HEK293T (cell line): Measurements from ENCODE around the gene OLFM1.

Experiments used
- CTCF ChIA-PET: fragments of 350-600 bp; formaldehyde crosslinking; extraction: SDS; loops from one replicate; lab custom pipeline; 2021; ENCODE audit warnings: antibody characterized with exemption, inconsistent platforms; lab: Yijun Ruan, JAX
- POLR2A ChIA-PET: fragments of 350-600 bp; formaldehyde crosslinking; extraction: SDS; loops from one replicate; lab custom pipeline; 2020; ENCODE audit warnings: antibody characterized with exemption, inconsistent platforms; lab: Yijun Ruan, JAX
- DNase-seq: peaks from one replicate; pipeline ENCODE4 v3.0.0; 2012; ENCODE audit warnings: mixed read lengths; ENCODE audit errors: extremely low spot score
- ARNT ChIP-seq: fragments of 450-650 bp; IDR thresholded peaks from 2 replicates; pipeline ENCODE4 v1.6.1; 2017; ENCODE audit warnings: mild to moderate bottlenecking
- BHLHE40 ChIP-seq: fragments of 450-650 bp; IDR thresholded peaks from 2 replicates; pipeline ENCODE4 v1.6.1; 2016; ENCODE audit warnings: mild to moderate bottlenecking, moderate library complexity, borderline replicate concordance
- CTBP1 ChIP-seq: fragments of 450-650 bp; IDR thresholded peaks from 2 replicates; pipeline ENCODE4 v1.6.1; 2016; ENCODE audit warnings: borderline replicate concordance
- ELF4 ChIP-seq: fragments of 450-650 bp; IDR thresholded peaks from 2 replicates; pipeline ENCODE4 v1.6.1; 2017; ENCODE audit warnings: antibody characterized with exemption
- FOXA1 ChIP-seq: fragments of 450-650 bp; IDR thresholded peaks from 2 replicates; pipeline ENCODE4 v1.6.1; 2016; ENCODE audit warnings: mild to moderate bottlenecking
- FOXK2 ChIP-seq: fragments of 450-650 bp; IDR thresholded peaks from 2 replicates; pipeline ENCODE4 v1.6.1; 2016; ENCODE audit warnings: mild to moderate bottlenecking
- FOXM1 ChIP-seq: fragments of 450-650 bp; IDR thresholded peaks from 2 replicates; pipeline ENCODE4 v1.6.1; 2017; ENCODE audit warnings: mild to moderate bottlenecking, borderline replicate concordance
- HDGF ChIP-seq: fragments of 450-650 bp; IDR thresholded peaks from 2 replicates; pipeline ENCODE4 v1.6.1; 2017; ENCODE audit warnings: antibody characterized with exemption, borderline replicate concordance
- L3MBTL2 ChIP-seq: fragments of 450-650 bp; conservative IDR thresholded peaks from 2 replicates; pipeline ENCODE4 v1.6.1; 2016; ENCODE audit warnings: mild to moderate bottlenecking
- LEF1 ChIP-seq: fragments of 450-650 bp; IDR thresholded peaks from 2 replicates; pipeline ENCODE4 v1.6.1; 2017; ENCODE audit warnings: mild to moderate bottlenecking, borderline replicate concordance
- NFRKB ChIP-seq: fragments of 450-650 bp; IDR thresholded peaks from 2 replicates; pipeline ENCODE4 v1.6.1; 2016; ENCODE audit warnings: mild to moderate bottlenecking, moderate library complexity
- SP1 ChIP-seq: fragments of 450-650 bp; IDR thresholded peaks from 2 replicates; pipeline ENCODE4 v1.6.1; 2017
- SUZ12 ChIP-seq: fragments of 450-650 bp; IDR thresholded peaks from 2 replicates; pipeline ENCODE4 v1.6.1; 2016; ENCODE audit warnings: mild to moderate bottlenecking
- TARDBP ChIP-seq: fragments of 450-650 bp; IDR thresholded peaks from 2 replicates; pipeline ENCODE4 v1.6.1; 2016
- ZNF384 ChIP-seq: fragments of 450-650 bp; IDR thresholded peaks from 2 replicates; pipeline ENCODE4 v1.6.1; 2016
- TF ChIP-seq, protein P1 (sequence below): fragments of 450-650 bp; IDR thresholded peaks from 2 replicates; pipeline ENCODE4 v1.6.1; 2016

OLFM1 gene

DNA sequence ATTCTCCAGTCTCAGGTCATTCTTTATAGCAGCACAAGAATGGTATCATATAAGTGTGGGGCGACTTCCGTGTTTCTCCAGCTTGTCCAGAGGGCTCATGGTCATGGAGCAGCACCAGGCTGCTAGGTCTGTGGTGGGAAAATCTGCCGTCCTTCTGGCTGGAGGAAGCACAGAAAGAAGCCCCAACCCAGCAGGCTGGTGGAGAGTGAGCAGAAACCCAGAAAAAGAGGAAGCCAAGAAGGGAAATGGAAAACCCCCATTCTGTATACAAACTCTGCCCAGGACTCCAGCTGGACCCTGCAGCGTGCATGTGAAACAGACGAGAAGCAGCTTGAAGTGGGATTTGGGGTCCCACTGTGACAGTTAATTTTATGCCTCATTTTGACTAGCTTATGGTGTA, 34.3 kb upstream of the OLFM1 start:
- TF ChIP-seq BHLHE40 (no peak), SP1 (no peak), ZNF384 (no peak), FOXA1 (no peak), ELF4 (no peak), FOXK2 (no peak), TARDBP (no peak), HDGF (no peak)
- TF ChIP-seq, protein P1, sequence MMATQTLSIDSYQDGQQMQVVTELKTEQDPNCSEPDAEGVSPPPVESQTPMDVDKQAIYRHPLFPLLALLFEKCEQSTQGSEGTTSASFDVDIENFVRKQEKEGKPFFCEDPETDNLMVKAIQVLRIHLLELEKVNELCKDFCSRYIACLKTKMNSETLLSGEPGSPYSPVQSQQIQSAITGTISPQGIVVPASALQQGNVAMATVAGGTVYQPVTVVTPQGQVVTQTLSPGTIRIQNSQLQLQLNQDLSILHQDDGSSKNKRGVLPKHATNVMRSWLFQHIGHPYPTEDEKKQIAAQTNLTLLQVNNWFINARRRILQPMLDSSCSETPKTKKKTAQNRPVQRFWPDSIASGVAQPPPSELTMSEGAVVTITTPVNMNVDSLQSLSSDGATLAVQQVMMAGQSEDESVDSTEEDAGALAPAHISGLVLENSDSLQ: no peak
- POLR2A ChIA-PET: no interaction called here
- DNase-seq: no peak
- CTCF ChIA-PET: interaction anchor here (0.6 kb wide), 1 partner anchor 268 kb away, joined by 5 read pairs; no protein-coding TSS in a partner anchor

DNA sequence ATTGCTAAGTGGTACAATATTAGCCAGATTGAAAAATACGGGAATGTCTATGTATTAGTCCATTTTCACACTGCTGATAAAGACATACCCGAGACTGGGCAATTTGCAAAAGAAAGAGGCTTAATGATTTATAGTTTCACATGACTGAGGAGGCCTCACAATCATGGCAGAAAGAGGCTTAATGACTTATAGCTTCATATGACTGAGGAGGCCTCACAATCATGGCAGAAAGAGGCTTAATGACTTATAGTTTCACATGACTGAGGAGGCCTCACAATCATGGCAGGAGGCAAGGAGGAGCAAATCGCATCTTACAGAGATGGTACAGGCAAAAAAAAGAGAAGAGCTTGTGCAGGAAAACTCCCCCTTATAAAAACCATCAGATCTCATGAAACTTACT, 32.3 kb upstream of the OLFM1 start:
- CTCF ChIA-PET: no interaction called here
- POLR2A ChIA-PET: no interaction called here
- no peak for DNase-seq
- TF ChIP-seq L3MBTL2: no peak
- TF ChIP-seq, protein P1: no peak

DNA sequence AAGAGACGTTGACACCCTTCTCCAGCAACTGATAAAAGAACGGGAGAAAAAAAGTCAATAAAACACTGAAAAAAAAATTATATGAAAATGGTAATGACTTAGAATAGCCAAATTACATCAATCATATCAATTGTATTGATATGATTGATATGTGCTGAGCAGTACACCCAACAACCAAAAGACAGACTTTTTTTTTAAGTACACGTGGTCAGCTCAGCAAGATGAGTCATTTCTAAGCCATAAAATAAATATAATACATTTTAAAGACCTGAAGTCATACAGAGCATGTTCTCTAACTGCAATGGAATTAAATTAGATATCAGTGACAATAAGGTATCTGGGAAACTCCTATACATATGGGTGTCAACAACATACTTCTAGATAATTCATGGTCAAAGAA, 30.9 kb upstream of the OLFM1 start:
- CTCF ChIA-PET: no interaction called here
- no peak for DNase-seq
- POLR2A ChIA-PET: no interaction called here
- no peak for TF ChIP-seq FOXK2
- TF ChIP-seq NFRKB: no peak
- TF ChIP-seq L3MBTL2: no peak
- TF ChIP-seq CTBP1: no peak
- no peak for TF ChIP-seq BHLHE40
- no peak for TF ChIP-seq FOXM1
- no peak for TF ChIP-seq LEF1
- no peak for TF ChIP-seq ELF4
- no peak for TF ChIP-seq ZNF384
- no peak for TF ChIP-seq TARDBP
- no peak for TF ChIP-seq HDGF
- TF ChIP-seq, protein P1: no peak
- no peak for TF ChIP-seq ARNT
- TF ChIP-seq SUZ12: no peak
- TF ChIP-seq SP1: no peak
- no peak for TF ChIP-seq FOXA1

DNA sequence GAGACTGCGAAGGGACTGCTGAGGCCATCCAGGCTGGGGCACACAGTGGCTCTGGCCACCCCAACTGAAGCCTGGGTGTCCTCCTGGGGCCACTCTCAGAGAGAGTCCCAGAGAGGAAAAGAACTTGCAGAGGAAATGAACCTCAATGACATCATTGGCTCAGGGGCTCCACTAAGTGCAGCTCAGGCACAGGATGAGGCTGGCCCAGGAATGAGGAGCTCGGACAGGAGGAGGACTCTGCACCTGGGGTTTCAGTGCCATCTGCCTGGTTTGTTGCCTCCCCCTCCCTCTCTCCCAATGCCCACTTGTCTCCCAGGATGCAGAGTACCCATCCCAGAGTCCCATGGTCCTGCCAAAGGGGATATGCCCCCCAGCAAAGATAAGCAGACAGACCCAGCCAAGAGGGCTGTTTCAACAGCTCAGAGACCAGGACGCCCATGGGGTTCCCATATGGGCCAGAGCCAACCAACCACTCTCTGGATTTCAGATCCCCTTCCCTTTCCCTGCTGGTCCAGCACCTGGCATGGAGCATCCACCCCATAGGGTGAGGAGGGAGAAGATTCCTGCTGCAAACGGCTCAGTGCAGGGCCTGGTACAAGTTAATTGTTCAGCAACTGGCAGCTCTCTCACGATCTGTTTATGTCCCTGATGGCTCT, 26.9 kb upstream of the OLFM1 start:
- POLR2A ChIA-PET: no interaction called here
- DNase-seq: no peak
- CTCF ChIA-PET: no interaction called here
- TF ChIP-seq NFRKB: no peak
- no peak for TF ChIP-seq FOXM1
- TF ChIP-seq, protein P1: no peak
- no peak for TF ChIP-seq FOXK2
- TF ChIP-seq SUZ12: no peak
- TF ChIP-seq ELF4: no peak
- TF ChIP-seq ARNT: no peak
- TF ChIP-seq SP1: no peak
- TF ChIP-seq HDGF: no peak
- no peak for TF ChIP-seq FOXA1
- TF ChIP-seq CTBP1: no peak
- TF ChIP-seq LEF1: no peak
- TF ChIP-seq ZNF384: no peak
- no peak for TF ChIP-seq L3MBTL2
- TF ChIP-seq TARDBP: no peak
- TF ChIP-seq BHLHE40: no peak

DNA sequence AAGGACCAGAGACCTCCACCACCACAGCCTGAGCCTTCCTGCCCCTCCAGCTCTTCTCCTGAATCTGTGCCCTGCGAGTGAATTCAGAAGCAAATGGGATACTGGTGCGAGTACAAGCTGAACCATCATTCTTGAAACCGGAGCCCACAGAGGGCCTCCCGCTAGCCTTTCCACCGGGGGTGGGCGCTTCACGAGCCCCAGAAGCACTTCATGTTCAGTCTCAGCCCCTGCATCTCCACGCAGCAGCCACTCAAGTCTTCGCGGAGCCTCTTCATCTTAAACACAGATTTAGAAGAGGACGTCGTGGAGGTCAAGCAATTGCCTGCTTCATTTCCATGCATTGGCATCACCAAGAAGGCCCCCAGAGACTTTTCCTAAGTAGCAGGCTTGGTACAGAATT, 26.0 kb upstream of the OLFM1 start:
- no peak for TF ChIP-seq L3MBTL2
- TF ChIP-seq FOXA1: no peak
- TF ChIP-seq FOXM1: no peak
- TF ChIP-seq SP1: no peak
- TF ChIP-seq LEF1: no peak
- TF ChIP-seq CTBP1: no peak
- no peak for TF ChIP-seq ZNF384
- no peak for TF ChIP-seq TARDBP
- TF ChIP-seq, protein P1: no peak
- no peak for TF ChIP-seq ARNT
- no peak for TF ChIP-seq FOXK2
- no peak for TF ChIP-seq HDGF
- no peak for TF ChIP-seq ELF4
- TF ChIP-seq NFRKB: no peak
- TF ChIP-seq BHLHE40: no peak
- TF ChIP-seq SUZ12: no peak
- POLR2A ChIA-PET: no interaction called here
- no peak for DNase-seq
- CTCF ChIA-PET: no interaction called here
